NCI-H1417 (cell line): Measurements from ENCODE around the gene PSTK.

Experiments used
- DNase-seq, 3 experiments: peaks; one replicate each; lab custom pipeline; 2025; lab: John Stamatoyannopoulos, UW

PSTK gene

GRCh38 chr10:122992031-122992585, 11.9 kb downstream of the PSTK start:
- no peak for DNase-seq

GRCh38 chr10:122993797-122994336, 13.7 kb downstream of the PSTK start:
- no peak for DNase-seq

GRCh38 chr10:122995936-122996335, 15.7 kb downstream of the PSTK start:
- DNase-seq: no peak

GRCh38 chr10:122997864-122998263, 17.7 kb downstream of the PSTK start:
- no peak for DNase-seq

- DNase-seq: no peak
Measured at GRCh38 chr10:122998360-122998917, 18.2 kb downstream of the PSTK start.

- no peak for DNase-seq
Measured at GRCh38 chr10:122998934-122999333, 18.7 kb downstream of the PSTK start.

- DNase-seq: peak in 2 of 3 experiments; percentile 3 to 46
Measured at GRCh38 chr10:122999347-122999746, 19.1 kb downstream of the PSTK start.

GRCh38 chr10:123000155-123000554, 20.0 kb downstream of the PSTK start:
- no peak for DNase-seq

GRCh38 chr10:123001370-123001769, 21.2 kb downstream of the PSTK start:
- DNase-seq: no peak

- DNase-seq: no peak
Measured at GRCh38 chr10:123004298-123004697, 24.1 kb downstream of the PSTK start.

GRCh38 chr10:123007558-123008354, 27.6 kb downstream of the PSTK start:
- DNase-seq: peak in 2 of 3 experiments; percentile 43 to 55

GRCh38 chr10:123008355-123009104, 28.3 kb downstream of the PSTK start, which contains the start of the genes ACADSB and IKZF5:
TSS of gene ACADSB (plus strand) at chr10:123009006. CDS start at chr10:123009030, 24 bp downstream.
TSS of gene IKZF5 (minus strand) at chr10:123008795. CDS start at chr10:122998625, 10,170 bp downstream.
- DNase-seq: peak; percentile 86 to 96 (median 91)

GRCh38 chr10:123009105-123009820, 29.1 kb downstream of the PSTK start:
- DNase-seq: peak in 2 of 3 experiments; percentile 27 to 70

GRCh38 chr10:123011987-123012386, 31.8 kb downstream of the PSTK start:
- no peak for DNase-seq

GRCh38 chr10:123013456-123014419, 33.5 kb downstream of the PSTK start:
- DNase-seq: no peak

- no peak for DNase-seq
Measured at GRCh38 chr10:123014772-123015171, 34.6 kb downstream of the PSTK start.

- no peak for DNase-seq
Measured at GRCh38 chr10:123016228-123016627, 36.0 kb downstream of the PSTK start.

GRCh38 chr10:123017421-123018165, 37.4 kb downstream of the PSTK start:
- no peak for DNase-seq

- DNase-seq: no peak
Measured at GRCh38 chr10:123018531-123018930, 38.3 kb downstream of the PSTK start.
